Activated CD8-positive, alpha-beta memory T cell treated with anti-CD3 and anti-CD28 coated beads, Interleukin-2, amount 10 ng/mL, durations not matched to agents 7 days and 5 days (primary cell): Measurements from ENCODE around the gene YKT6. TPM values are rescaled to one million over a fixed set of nuclear protein-coding genes. Genes with fewer than 3 reads are reported as not detected.
A peak's percentile ranks its signal among the peaks of the same experiment; 100 is the strongest.

Experiments
- ATAC-seq: fragments of 150-1000 bp; cut with Tn5 transposase; one replicate; pipeline ENCODE4 v1.10.0; 2021; ENCODE audit warnings: moderate library complexity
- CTCF ChIA-PET: fragments of 350-600 bp; sonication (Branson Sonifier 250); formaldehyde crosslinking; loops from one replicate; lab custom pipeline; 2021; ENCODE audit warnings: antibody characterized with exemption; lab: Charles Lee
- DNase-seq: peaks from one replicate; pipeline ENCODE4 v3.0.0-alpha.2; 2020
- H3K27ac Mint-ChIP-seq: one replicate; pipeline ENCODE4 v1.8.0; 2021; ENCODE audit warnings: mild to moderate bottlenecking, mixed read lengths
- H3K27me3 Mint-ChIP-seq: one replicate; pipeline ENCODE4 v1.8.0; 2021; ENCODE audit warnings: mixed read lengths
- H3K36me3 Mint-ChIP-seq: one replicate; pipeline ENCODE4 v1.8.0; 2021; ENCODE audit warnings: mild to moderate bottlenecking, mixed read lengths
- H3K4me1 Mint-ChIP-seq: one replicate; pipeline ENCODE4 v1.8.0; 2021; ENCODE audit warnings: mixed read lengths
- H3K4me3 Mint-ChIP-seq: one replicate; pipeline ENCODE4 v1.8.0; 2021; ENCODE audit warnings: mild to moderate bottlenecking, moderate library complexity, mixed read lengths
- H3K9me3 Mint-ChIP-seq: one replicate; pipeline ENCODE4 v1.8.0; 2022; ENCODE audit warnings: low read depth, mixed read lengths
- total RNA-seq, 2 experiments: library from RNA; stranded (reverse); gene quantifications; one replicate each; pipeline ENCODE4 v1.2.3, GENCODE V29; 2021

The YKT6 gene
- total RNA-seq, 2 experiments from 2014 or later = 57.9 to 68.3 TPM

DNA sequence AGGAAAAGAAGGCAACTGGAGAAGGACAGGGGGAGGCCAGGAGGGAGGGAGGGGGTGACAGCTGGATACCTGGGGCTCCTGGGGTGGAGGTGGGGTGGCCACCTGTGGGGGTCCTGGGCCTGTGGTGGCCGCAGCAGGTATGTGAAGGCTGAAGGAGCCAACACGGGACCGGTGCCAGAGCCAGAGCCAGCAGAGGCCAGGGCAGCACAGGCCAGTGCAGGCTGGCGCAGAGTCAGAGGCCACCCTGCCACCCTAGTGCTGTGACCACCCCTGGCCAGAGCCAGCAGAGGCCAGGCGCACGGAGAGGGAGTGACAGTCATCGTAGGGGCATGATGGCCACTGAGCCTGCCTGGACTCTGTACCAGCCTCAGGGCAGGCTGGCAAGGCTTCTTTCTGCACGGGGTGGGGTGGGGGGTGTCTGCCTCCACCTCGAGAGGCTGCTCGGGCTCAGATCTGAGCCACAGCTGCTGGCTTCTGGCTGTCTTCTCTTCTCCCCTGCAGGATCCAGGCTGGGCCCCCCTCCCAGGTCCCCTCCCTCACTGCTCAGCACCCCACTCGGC lies 28.8 kb downstream of the YKT6 start:
- Mint-ChIP-seq H3K4me3 (no peak overlapping the region), H3K27ac (no peak overlapping the region), H3K9me3 (no peaks in the 10 kb centered on the region), H3K36me3 (no peaks in the 10 kb centered on the region), H3K4me1 (no peaks in the 10 kb centered on the region), H3K27me3 (no peaks in the 10 kb centered on the region)
- ATAC-seq (no peak), DNase-seq (no peak)
- CTCF ChIA-PET = interaction anchor here (1.5 kb wide), 1 partner anchor 336 kb away, joined by 3 read pairs; no protein-coding TSS in a partner anchor

DNA sequence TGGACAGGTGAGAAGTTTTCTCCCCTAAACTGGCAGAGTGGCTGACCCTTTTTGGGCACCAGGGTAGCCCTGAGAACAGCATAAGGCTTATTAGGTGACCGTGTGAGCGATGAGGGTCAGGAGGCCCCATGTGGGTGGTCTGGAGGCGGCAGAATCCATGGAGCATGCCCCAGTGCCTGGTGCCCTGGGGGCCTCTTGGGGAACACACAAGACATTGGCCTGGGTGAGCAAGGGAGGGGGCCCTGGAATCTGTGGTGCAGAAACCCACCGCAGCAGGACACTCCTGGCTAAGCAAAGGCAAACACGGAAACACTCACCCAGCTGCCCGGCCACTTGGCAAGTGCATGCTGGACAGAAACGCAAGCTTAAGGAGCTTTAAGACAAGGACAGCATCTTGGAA lies 29.5 kb downstream of the YKT6 start:
- H3K4me1 Mint-ChIP-seq = no peaks in the 10 kb centered on the region
- H3K4me3 Mint-ChIP-seq = no peak overlapping the region
- CTCF ChIA-PET = interaction anchor here (1.5 to 2.3 kb wide), 2 partner anchors 11 to 335 kb away, joined by 3 to 5 read pairs; no protein-coding TSS in a partner anchor
- no peak for ATAC-seq
- no peak for DNase-seq
- H3K27ac Mint-ChIP-seq = no peak overlapping the region
- no peaks in the 10 kb centered on the region for H3K9me3 Mint-ChIP-seq
- H3K27me3 Mint-ChIP-seq = no peaks in the 10 kb centered on the region
- no peaks in the 10 kb centered on the region for H3K36me3 Mint-ChIP-seq

DNA sequence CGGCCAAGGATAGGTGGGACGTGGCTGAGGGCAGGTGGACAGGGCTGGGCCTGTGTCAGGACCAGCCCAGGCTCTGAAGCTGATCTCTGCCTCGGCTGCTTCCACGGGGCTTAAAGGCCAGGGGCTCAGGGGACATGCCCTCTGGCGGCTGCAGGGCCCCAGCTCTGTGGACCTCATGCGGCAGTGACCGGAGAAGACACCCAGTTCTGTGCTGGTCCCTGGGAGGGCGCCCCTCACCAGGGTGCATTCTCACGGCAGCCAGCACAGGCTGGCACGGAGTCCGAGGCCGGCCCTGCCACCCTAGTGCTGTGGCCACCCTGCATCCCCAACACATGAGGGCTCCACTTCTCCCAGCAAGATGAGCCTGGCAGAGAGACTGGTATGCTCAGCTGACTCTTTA lies 30.3 kb downstream of the YKT6 start:
- no peaks in the 10 kb centered on the region for H3K27me3 Mint-ChIP-seq
- no peaks in the 10 kb centered on the region for H3K36me3 Mint-ChIP-seq
- no peak overlapping the region for H3K4me3 Mint-ChIP-seq
- DNase-seq (no peak), ATAC-seq (no peak)
- no peaks in the 10 kb centered on the region for H3K4me1 Mint-ChIP-seq
- no peaks in the 10 kb centered on the region for H3K9me3 Mint-ChIP-seq
- H3K27ac Mint-ChIP-seq = no peak overlapping the region
- CTCF ChIA-PET = interaction anchor here (2.3 kb wide), 1 partner anchor 10 kb away, joined by 5 read pairs; no protein-coding TSS in a partner anchor

DNA sequence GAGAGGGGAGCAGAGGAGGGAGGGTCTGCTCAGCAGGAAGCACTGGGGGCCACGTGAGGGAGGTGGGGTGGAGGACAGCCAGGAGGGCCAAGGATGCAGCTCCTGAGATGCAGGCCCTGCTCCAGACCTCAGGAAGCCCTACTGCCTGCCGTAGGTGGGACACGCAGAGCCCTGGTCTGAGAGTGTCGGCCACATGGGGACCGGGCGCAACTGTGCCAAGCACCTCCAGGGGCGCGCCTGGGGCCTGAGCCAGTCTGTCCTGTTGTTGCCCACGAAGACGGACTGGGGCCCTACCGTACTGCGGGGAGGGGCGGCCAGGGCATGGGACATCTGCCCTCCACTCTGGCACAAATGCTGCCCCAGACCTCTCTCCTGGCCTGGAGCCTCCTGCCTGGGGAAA lies 31.6 kb downstream of the YKT6 start:
- CTCF ChIA-PET = interaction anchor here (2.3 kb wide), 1 partner anchor 9 kb away, joined by 5 read pairs; no protein-coding TSS in a partner anchor
- H3K4me1 Mint-ChIP-seq = no peaks in the 10 kb centered on the region
- ATAC-seq (no peak), DNase-seq (no peak)
- H3K27me3 Mint-ChIP-seq = no peaks in the 10 kb centered on the region
- H3K9me3 Mint-ChIP-seq = no peaks in the 10 kb centered on the region
- no peaks in the 10 kb centered on the region for H3K36me3 Mint-ChIP-seq
- no peak overlapping the region for H3K4me3 Mint-ChIP-seq
- H3K27ac Mint-ChIP-seq = no peak overlapping the region

DNA sequence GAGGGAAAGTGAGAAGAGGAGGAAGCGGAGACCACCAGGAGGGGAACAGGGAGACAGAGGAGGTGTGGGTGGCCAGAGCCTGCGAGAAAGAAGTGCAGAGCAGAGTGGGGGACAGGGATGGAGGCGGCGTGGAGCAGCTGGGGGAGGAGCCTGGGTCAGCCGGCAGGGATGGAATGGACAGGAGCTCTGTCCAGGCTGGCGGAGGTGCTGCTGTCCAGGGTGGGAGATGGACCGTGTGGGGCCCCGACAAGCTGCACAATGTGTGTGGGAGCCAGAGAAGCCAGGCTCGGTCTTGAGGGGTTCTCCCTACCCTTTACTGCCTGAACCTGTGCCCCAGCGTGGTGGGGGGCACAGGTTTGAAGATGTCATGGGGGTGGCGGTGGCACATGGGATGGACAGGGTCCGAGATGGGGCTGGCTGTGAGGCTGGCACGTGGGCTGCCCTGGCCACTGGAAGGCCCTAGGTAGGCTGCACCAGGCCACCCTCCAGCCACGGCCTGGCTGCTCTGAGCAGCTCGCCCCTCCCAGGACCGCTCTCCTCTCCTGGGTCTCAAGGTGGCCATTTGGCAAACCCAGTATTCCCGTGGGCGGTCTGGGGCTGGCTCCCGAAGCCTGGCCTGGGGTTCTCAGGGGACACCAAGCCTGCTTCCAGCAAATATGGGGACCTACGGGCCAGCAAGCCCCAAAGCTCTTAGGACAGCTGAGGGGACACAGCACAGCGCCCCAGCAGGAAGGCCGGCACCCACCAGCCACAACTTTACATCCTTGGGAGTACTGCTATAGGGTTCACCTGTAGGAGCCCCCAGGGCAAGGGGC lies 32.3 kb downstream of the YKT6 start:
- no peak for DNase-seq
- Mint-ChIP-seq H3K27me3 (no peaks in the 10 kb centered on the region), H3K9me3 (no peaks in the 10 kb centered on the region), H3K4me3 (no peak overlapping the region), H3K27ac (no peak overlapping the region), H3K4me1 (no peaks in the 10 kb centered on the region), H3K36me3 (no peaks in the 10 kb centered on the region)
- CTCF ChIA-PET = no interaction called here
- no peak for ATAC-seq

DNA sequence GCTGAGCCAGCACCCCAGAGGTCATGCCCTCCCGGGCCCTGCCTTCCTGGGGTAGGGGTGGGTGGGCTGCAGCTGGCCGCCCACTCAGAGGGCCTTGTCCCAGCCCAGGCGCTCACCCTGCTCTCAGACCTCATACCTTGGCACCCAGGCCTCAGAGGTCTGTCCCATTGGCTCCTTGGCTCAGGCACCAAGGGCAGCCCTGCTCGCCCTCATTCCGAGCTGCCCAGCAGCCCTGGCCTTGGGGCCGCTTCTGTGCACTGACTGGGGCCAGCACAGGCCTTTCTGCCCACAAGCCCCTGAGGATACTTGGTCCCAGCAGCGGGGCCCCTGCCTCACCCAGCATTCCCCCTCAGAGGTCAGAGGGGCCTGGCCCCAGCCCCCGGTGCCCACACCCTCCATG lies 34.3 kb downstream of the YKT6 start:
- ATAC-seq (no peak), DNase-seq (no peak)
- no peak overlapping the region for H3K4me3 Mint-ChIP-seq
- H3K9me3 Mint-ChIP-seq = no peaks in the 10 kb centered on the region
- H3K36me3 Mint-ChIP-seq = no peaks in the 10 kb centered on the region
- CTCF ChIA-PET = no interaction called here
- H3K27me3 Mint-ChIP-seq = no peaks in the 10 kb centered on the region
- no peaks in the 10 kb centered on the region for H3K4me1 Mint-ChIP-seq
- no peak overlapping the region for H3K27ac Mint-ChIP-seq

DNA sequence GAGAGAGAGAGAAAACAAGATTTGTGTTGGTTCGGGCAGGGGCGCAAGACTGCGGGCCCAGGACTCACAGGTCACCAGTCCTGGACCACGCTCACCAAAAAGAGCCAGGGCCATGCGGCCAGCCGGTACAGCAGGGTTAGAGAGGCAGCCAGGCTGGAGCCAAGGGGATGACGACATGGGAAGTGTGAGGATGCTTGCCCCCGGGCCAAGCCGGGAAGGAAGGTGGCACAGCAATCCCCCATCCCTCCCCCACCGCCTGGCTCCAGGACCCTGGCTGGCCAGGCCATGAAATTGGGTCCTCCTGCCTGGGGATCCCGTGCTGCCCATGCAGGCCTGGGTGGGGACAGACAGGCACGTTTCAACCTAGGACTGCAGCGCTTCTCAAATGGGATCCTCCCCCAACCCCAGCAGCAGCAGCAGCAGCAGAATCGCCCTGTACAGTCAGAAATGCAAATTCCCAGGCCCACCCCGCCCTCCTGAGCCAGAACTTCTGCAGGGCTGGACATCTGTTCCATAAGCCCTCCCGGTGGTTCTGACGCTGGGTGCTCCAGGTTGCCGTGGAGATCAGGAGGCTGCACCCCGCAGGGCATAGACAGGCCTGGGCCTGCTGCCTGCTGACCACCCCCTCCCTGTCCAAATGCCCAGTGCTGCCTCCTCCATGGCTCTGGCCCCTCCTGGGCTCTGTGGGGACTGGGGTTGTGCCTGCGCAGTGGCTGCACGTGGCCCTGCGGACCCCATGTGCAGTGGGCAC lies 35.0 kb downstream of the YKT6 start:
- no peak overlapping the region for H3K27ac Mint-ChIP-seq
- CTCF ChIA-PET = no interaction called here
- H3K36me3 Mint-ChIP-seq = no peaks in the 10 kb centered on the region
- no peak overlapping the region for H3K4me3 Mint-ChIP-seq
- H3K4me1 Mint-ChIP-seq = no peaks in the 10 kb centered on the region
- ATAC-seq = no peak
- H3K9me3 Mint-ChIP-seq = no peaks in the 10 kb centered on the region
- DNase-seq = no peak
- no peaks in the 10 kb centered on the region for H3K27me3 Mint-ChIP-seq

DNA sequence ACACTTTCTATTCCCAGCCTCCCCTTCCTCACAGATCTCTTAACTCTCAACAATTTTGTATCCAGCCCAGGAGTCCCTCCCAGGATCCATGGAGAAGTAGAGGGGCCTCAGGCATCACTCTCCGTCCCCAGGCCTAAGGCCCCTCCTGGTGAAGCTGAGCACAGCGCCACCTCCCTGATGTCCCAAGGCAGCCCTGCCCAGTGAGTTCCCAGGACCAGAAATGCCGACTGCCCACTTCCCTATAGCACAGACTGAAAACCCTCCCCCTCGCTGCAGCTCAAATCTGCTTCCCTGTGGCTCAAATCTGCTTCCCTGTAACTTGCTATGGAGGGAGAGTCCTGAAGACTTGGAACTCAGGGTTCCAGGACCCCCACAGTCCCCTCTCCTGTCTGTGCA lies 35.6 kb downstream of the YKT6 start:
- Mint-ChIP-seq H3K36me3 (no peaks in the 10 kb centered on the region), H3K27me3 (no peaks in the 10 kb centered on the region), H3K4me1 (peaks cover 2% of the 10 kb centered on the region), H3K27ac (no peak overlapping the region), H3K4me3 (no peak overlapping the region), H3K9me3 (no peaks in the 10 kb centered on the region)
- ATAC-seq = no peak
- no peak for DNase-seq
- CTCF ChIA-PET = interaction anchor here (0.8 kb wide), 1 partner anchor 12 kb away, joined by 3 read pairs; no protein-coding TSS in a partner anchor

DNA sequence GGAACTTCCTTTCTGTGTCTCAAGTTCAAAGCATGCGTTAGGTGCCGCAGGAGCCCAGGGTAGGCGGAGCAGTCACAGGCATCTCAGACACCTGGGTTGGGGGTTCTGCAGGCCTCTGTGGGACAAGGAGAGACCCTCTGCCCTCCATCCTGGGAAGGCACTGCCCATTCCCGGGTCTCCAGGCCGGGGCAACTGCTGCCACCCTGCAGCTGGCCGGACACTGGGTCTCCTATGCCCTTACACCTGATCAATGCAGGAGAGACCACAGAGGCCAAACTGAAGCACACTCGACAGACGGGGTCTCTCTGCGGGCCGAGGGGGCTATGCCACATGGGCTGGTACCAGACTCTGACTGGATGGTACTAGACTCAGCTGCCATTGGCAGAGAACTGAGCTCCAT lies 36.9 kb downstream of the YKT6 start:
- CTCF ChIA-PET = no interaction called here
- Mint-ChIP-seq H3K9me3 (no peaks in the 10 kb centered on the region), H3K27ac (no peak overlapping the region), H3K36me3 (no peaks in the 10 kb centered on the region), H3K27me3 (no peaks in the 10 kb centered on the region), H3K4me3 (no peak overlapping the region), H3K4me1 (peaks cover 2% of the 10 kb centered on the region)
- no peak for ATAC-seq
- DNase-seq = no peak

DNA sequence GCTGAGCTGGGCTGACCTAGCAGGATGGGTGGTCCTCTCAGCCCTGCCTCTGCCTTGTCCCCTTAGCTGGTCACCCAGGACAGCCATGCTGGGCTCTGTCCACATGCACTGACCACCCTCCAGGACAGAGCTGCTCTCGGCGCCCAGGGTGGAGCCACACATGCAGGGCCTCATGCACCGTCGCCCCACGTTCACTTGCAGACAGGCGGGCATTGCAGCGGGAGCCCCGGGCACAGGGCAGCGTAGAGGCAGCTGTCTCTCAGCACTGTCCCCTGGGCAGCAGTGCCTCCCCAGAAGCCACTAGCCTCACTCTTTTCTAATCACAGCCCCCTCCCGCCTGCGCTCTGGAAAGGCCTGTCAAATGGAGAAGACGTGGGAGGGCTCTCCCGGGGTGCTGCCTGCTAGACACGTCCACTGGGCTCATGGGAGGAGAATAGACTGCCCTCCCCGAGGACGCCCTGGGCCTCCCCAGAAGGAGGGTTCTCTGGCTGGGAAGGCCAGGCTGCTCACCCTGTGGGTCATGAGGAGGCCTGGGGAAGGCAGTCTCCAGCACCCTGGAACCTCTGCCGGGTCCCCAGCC lies 37.4 kb downstream of the YKT6 start:
- no peaks in the 10 kb centered on the region for H3K36me3 Mint-ChIP-seq
- no peaks in the 10 kb centered on the region for H3K9me3 Mint-ChIP-seq
- CTCF ChIA-PET = no interaction called here
- ATAC-seq (no peak), DNase-seq (no peak)
- no peak overlapping the region for H3K4me3 Mint-ChIP-seq
- H3K27ac Mint-ChIP-seq = no peak overlapping the region
- peaks cover 2% of the 10 kb centered on the region for H3K4me1 Mint-ChIP-seq
- H3K27me3 Mint-ChIP-seq = no peaks in the 10 kb centered on the region

DNA sequence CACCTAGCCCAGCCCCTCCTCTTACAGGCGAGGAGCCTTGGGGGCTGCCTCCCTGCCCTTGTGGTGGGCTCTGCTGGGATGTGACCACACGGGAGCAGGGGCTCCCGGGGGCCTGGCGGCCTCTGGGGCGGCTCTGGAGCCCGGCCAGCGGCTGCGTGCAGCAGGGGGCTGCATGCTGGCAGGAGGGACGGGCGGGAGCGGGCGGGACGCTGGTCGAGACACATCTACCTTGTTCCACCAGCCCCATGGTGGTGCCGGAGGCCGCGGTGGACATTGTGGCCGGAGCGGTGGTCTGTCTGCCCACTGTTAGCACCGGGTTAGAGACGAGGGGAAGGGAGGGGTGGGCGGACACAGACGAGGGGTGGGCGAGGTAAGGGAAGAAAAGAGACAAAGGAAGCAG lies 38.6 kb downstream of the YKT6 start:
- H3K36me3 Mint-ChIP-seq = no peaks in the 10 kb centered on the region
- H3K4me3 Mint-ChIP-seq = no peak overlapping the region
- no peak for DNase-seq
- H3K27ac Mint-ChIP-seq = no peak overlapping the region
- ATAC-seq = no peak
- H3K9me3 Mint-ChIP-seq = no peaks in the 10 kb centered on the region
- CTCF ChIA-PET = interaction anchor here (3.6 kb wide), 1 partner anchor 326 kb away, joined by 37 read pairs; no protein-coding TSS in a partner anchor
- no peaks in the 10 kb centered on the region for H3K27me3 Mint-ChIP-seq
- H3K4me1 Mint-ChIP-seq = peaks cover 2% of the 10 kb centered on the region

DNA sequence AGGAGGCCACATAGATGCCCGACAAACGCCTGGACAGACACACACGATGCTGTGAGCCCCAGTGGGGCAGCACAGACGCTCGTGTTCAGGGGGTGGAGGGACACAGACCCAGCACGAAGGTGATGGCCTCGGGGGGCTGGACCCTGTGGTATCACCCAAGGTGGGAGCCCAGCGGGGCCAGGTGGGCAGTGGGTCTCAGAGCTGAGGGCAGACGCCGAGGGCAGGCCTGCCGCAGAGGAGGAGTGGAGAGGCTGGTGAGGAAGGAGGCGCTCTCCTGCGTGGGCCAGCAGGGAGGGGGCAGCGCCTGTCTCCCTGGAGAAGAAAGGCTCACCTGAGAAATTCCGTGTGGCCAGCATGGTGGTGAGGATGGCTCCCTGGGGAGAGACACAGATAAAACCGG lies 39.6 kb downstream of the YKT6 start:
- Mint-ChIP-seq H3K36me3 (no peaks in the 10 kb centered on the region), H3K4me1 (peaks cover 2% of the 10 kb centered on the region), H3K9me3 (no peaks in the 10 kb centered on the region), H3K27me3 (no peaks in the 10 kb centered on the region), H3K27ac (no peak overlapping the region), H3K4me3 (no peak overlapping the region)
- CTCF ChIA-PET = interaction anchor here (0.6 to 3.6 kb wide), 22 partner anchors 9 to 328 kb away, joined by 3 to 37 read pairs (median 4); partner anchors contain the start of gene NUDCD3
- DNase-seq = no peak
- ATAC-seq = no peak

DNA sequence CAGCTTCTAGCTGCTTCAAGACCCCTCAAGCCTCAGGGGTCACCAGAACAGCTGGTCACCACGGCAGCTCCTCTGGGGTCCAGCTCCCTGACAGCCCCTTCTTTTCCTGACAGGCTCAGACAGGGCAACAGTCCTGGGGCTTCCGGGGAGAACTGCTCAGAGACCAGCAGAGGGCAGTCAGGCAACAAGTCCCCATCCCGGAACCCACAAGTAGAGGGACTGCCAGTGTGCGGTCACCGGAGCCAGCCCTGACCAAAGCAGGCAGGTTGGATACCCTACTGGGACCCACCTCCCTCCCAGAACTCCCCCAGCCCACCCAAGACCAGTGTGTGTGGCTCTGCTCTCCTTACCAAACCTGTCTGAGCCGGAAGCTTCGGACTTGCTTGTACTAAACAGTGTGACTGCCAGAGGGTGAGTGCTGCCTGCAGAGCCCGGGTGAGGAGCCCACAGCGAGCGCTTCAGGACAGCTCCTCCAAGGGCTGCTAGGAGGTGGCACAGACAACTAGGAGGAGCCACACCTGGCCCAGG lies 40.3 kb downstream of the YKT6 start:
- CTCF ChIA-PET = interaction anchor here (0.6 to 3.6 kb wide), 29 partner anchors 10 to 327 kb away, joined by 3 to 37 read pairs (median 4); partner anchors contain the start of gene NUDCD3
- Mint-ChIP-seq H3K36me3 (no peaks in the 10 kb centered on the region), H3K27ac (no peak overlapping the region), H3K4me3 (no peak overlapping the region), H3K9me3 (no peaks in the 10 kb centered on the region), H3K4me1 (peaks cover 2% of the 10 kb centered on the region), H3K27me3 (no peaks in the 10 kb centered on the region)
- DNase-seq (peak; percentile 75), ATAC-seq (peak; percentile 90)
